Gastroesophageal sphincter (tissue), 4 donors: ENCODE data around the gene PLAGL1. TPM values are rescaled to one million over a fixed set of nuclear protein-coding genes. Genes with fewer than 3 reads are reported as not detected.

ENCODE experiments used
- ATAC-seq: fragments of 150-250 bp; one replicate; pipeline ENCODE4 v1.9.1; 2016; ENCODE audit warnings: mild to moderate bottlenecking, moderate library complexity
- H3K27ac ChIP-seq, 4 donors: fragments of 200-600 bp; sonication (generic) in 3 of 4; 1 replicate in 3 of 4; 2 replicates in 1 of 4; pipeline ENCODE4 v1.5.1; 2016 to 2019
- H3K27me3 ChIP-seq: fragments of 200-600 bp; sonication (generic); one replicate; pipeline ENCODE4 v1.5.1; 2019
- H3K36me3 ChIP-seq, 2 donors: fragments of 200-600 bp; sonication (generic); one replicate each; pipeline ENCODE4 v1.5.1; 2019; ENCODE audit warnings: control low read depth in 1 of 2
- H3K4me1 ChIP-seq, 3 donors: fragments of 200-600 bp; sonication (generic); 1 replicate in 2 of 3; 2 replicates in 1 of 3; pipeline ENCODE4 v1.5.1; 2016 to 2019; ENCODE audit warnings: control low read depth in 2 of 3
- H3K4me3 ChIP-seq, 2 donors: fragments of 200-600 bp; sonication (generic); one replicate each; pipeline ENCODE4 v1.5.1; 2019; ENCODE audit warnings: mild to moderate bottlenecking in 1 of 2, moderate library complexity in 1 of 2
- H3K9me3 ChIP-seq, 3 donors: fragments of 200-600 bp; sonication (generic); one replicate each; pipeline ENCODE4 v1.5.1; 2017 to 2019; ENCODE audit warnings: control low read depth in 2 of 3
- EP300 ChIP-seq: sonication (generic); formaldehyde crosslinking; IDR thresholded peaks from one replicate; pipeline ENCODE4 v1.6.1; 2017; ENCODE audit warnings: antibody characterized with exemption, mild to moderate bottlenecking
- POLR2A ChIP-seq, 2 donors: fragments of 450-650 bp; IDR thresholded peaks; one replicate each; pipeline ENCODE4 v1.6.1; 2017; ENCODE audit warnings: antibody characterized with exemption in 2 of 2, mild to moderate bottlenecking in 2 of 2, moderate library complexity in 1 of 2
- POLR2AphosphoS5 ChIP-seq: sonication (generic); formaldehyde crosslinking; IDR thresholded peaks from one replicate; pipeline ENCODE4 v1.6.1; 2017; ENCODE audit warnings: antibody characterized with exemption
- WGBS, 2 donors: methylation state at CpG; one replicate each; pipeline ENCODE4 v1.1.5; 2018; ENCODE audit warnings: low coverage in 1 of 2; 5-methylcytosine and 5-hydroxymethylcytosine counted together
- total RNA-seq, 4 donors: library from RNA; depleted of rRNA; stranded (reverse); fragments of >200 nt; gene quantifications; one replicate each; pipeline ENCODE4 v1.1.0, GENCODE V29; 2016
- TF ChIP-seq, protein P1 (sequence below), 4 experiments: fragments of 200-600 bp in 2 of 4; fragments of 450-650 bp in 2 of 4; sonication (generic) in 1 of 4; IDR thresholded peaks; one replicate each; pipeline ENCODE4 v1.5.1; 2017 to 2019; ENCODE audit warnings: antibody characterized with exemption in 4 of 4, mild to moderate bottlenecking in 2 of 4, moderate library complexity in 2 of 4

PLAGL1 gene
- total RNA-seq, 4 donors from 2014 or later: 13.2 to 26.3 (median 17.5) TPM

DNA sequence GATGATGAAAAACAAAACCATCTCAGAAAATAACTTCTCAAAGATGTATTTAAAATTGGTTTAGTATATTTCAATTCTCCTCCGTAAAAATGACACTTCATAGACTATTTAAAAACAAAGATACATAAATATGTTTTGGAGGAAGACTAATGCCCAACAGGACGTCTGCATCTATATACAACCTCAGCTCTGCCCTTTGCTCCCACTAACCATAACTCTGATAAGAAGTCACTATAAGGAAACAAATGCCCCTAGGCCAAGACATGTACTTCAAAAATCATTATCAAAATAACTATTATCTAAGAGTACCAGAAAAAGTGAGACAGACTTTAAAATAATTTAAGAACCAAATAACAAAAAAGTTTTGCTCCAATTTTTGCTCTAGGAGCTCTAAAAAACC, 23.4 kb downstream of the PLAGL1 start:
- H3K27me3 ChIP-seq: no peaks in the 10 kb centered on the region
- no peak for ATAC-seq
- 64 to 75% methylated on average over 2 of the region's 2 CpGs for WGBS, 2 donors

DNA sequence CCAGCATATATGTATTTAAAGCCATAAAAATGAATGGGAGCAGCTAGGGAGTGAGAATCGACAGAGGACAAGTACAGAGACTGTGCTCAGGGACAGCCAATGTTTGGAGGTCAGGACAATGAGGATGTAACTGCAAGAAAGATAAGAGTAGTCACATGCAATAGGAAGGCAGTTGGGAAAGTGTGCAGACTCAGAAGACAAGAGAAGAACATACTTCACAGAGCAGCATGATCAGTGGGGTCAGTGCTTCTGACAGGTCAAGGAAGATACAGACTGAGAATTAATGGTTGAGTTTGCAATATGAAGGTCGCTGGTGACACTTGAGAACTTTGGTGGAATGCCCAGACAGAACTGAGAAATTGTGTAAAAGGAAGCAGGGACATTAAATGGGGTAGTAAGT, 25.1 kb downstream of the PLAGL1 start:
- H3K4me3 ChIP-seq: no peak overlapping the region
- TF ChIP-seq POLR2A (IDR thresholded peaks at IDR 0.05): no peak
- ATAC-seq: no peak
- no peaks in the 10 kb centered on the region for H3K27me3 ChIP-seq
- peaks cover 0 to 3% (median 0%) of the 10 kb centered on the region in 3 donors for H3K9me3 ChIP-seq
- no peak overlapping the region for H3K27ac ChIP-seq
- H3K36me3 ChIP-seq: no peaks in the 10 kb centered on the region
- 76 to 83% methylated on average over 2 of the region's 2 CpGs for WGBS, 2 donors
- no peaks in the 10 kb centered on the region for H3K4me1 ChIP-seq

More for the DNA sequence above, 23.4 kb downstream of the PLAGL1 start:
- H3K4me1 ChIP-seq: no peaks in the 10 kb centered on the region
- TF ChIP-seq POLR2AphosphoS5 (no peak), POLR2A (IDR thresholded peaks at IDR 0.05) (no peak), EP300 (no peak)
- TF ChIP-seq, protein P1, sequence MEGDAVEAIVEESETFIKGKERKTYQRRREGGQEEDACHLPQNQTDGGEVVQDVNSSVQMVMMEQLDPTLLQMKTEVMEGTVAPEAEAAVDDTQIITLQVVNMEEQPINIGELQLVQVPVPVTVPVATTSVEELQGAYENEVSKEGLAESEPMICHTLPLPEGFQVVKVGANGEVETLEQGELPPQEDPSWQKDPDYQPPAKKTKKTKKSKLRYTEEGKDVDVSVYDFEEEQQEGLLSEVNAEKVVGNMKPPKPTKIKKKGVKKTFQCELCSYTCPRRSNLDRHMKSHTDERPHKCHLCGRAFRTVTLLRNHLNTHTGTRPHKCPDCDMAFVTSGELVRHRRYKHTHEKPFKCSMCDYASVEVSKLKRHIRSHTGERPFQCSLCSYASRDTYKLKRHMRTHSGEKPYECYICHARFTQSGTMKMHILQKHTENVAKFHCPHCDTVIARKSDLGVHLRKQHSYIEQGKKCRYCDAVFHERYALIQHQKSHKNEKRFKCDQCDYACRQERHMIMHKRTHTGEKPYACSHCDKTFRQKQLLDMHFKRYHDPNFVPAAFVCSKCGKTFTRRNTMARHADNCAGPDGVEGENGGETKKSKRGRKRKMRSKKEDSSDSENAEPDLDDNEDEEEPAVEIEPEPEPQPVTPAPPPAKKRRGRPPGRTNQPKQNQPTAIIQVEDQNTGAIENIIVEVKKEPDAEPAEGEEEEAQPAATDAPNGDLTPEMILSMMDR (IDR thresholded peaks at IDR 0.05): no peak
- no peak overlapping the region for H3K27ac ChIP-seq
- H3K4me3 ChIP-seq: no peak overlapping the region
- peaks cover 0 to 3% (median 0%) of the 10 kb centered on the region in 3 donors for H3K9me3 ChIP-seq
- H3K36me3 ChIP-seq: no peaks in the 10 kb centered on the region

DNA sequence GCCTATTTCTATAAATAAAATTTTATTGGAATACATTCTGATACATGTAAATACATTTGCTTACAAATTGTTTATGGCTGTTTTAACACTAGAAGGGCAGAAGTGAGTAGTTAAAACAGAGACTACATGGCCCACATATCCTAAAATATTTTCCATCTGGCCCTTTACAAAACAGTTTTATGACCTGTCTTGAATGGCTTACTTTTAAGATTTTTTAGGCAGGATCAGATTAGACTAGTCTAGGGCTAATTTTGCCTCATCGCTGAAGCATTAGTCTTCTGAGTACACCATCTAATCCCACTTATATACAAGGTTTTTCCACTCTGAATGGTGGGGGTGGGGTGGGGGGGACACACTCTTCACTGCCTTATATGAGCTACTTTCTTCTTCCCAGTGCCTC, 27.1 kb downstream of the PLAGL1 start:
- ATAC-seq: no peak
- Histone ChIP-seq H3K4me1 (no peaks in the 10 kb centered on the region), H3K36me3 (no peaks in the 10 kb centered on the region), H3K27me3 (no peaks in the 10 kb centered on the region), H3K9me3 (peaks cover 0 to 3% (median 0%) of the 10 kb centered on the region in 3 donors), H3K27ac (no peak overlapping the region), H3K4me3 (no peak overlapping the region)
- 75 to 100% methylated on average over 1 of the region's 1 CpG for WGBS, 2 donors
- TF ChIP-seq POLR2A (IDR thresholded peaks at IDR 0.05) (no peak), POLR2AphosphoS5 (no peak), EP300 (no peak)
- TF ChIP-seq, protein P1 (IDR thresholded peaks at IDR 0.05): no peak

DNA sequence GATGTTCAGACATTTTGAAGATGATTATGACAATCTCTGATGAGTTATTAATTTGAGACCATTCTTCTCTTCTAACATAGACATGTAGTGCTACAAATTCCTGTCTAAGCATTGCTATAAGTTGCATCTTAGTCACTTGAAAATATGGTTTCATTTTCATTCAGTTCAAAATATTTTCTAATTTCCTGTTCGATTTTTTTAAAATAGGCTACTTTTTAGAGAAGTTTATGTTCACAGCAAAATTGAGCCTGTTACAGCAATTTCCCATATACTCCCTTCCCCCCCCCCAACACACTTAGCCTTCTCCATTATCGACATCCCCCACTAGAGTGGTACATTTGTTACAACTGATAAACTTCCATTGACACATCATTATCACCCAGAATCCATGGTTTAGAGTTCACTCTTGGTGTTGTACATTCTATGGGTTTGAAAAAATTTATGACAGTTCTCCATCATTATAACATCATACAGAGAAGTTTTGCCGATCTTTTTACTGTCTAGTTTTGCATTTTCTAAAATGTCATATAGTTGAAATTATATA, 31.2 kb downstream of the PLAGL1 start:
- H3K4me3 ChIP-seq: no peak overlapping the region
- peaks cover 0 to 3% (median 0%) of the 10 kb centered on the region in 3 donors for H3K9me3 ChIP-seq
- ATAC-seq: no peak
- 50 to 92% methylated on average over 2 to 3 of the region's 3 CpGs for WGBS, 2 donors
- no peaks in the 10 kb centered on the region for H3K27me3 ChIP-seq
- H3K27ac ChIP-seq: no peak overlapping the region
- H3K4me1 ChIP-seq: peaks cover 0 to 1% (median 0%) of the 10 kb centered on the region in 3 donors
- TF ChIP-seq, protein P1 (IDR thresholded peaks at IDR 0.05): no peak
- TF ChIP-seq POLR2AphosphoS5: no peak
- no peak for TF ChIP-seq EP300
- TF ChIP-seq POLR2A (IDR thresholded peaks at IDR 0.05): no peak
- H3K36me3 ChIP-seq: no peaks in the 10 kb centered on the region

DNA sequence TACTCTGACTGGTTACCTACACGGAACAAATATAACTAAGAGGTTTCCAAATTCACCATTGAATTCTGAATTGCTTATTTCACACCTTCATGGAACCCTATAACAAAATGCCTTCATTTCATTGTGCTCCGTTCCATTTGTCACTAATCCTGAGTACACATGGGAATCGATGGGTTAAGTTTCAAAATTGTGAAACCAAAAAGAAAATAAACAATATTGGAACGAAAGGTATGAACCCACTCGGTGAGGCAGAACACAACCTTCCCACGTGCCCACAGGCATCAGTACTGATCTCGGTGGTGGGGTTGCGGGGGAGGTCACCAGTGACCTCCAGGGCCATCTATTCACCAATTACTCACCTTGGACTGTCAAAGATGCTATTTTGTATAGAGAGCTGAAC, 34.0 kb downstream of the PLAGL1 start:
- H3K9me3 ChIP-seq: no peaks in the 10 kb centered on the region
- no peak overlapping the region for H3K4me3 ChIP-seq
- no peaks in the 10 kb centered on the region for H3K36me3 ChIP-seq
- no peak overlapping the region for H3K27ac ChIP-seq
- no peaks in the 10 kb centered on the region for H3K27me3 ChIP-seq
- H3K4me1 ChIP-seq: peaks cover 0 to 11% (median 0%) of the 10 kb centered on the region in 3 donors
- TF ChIP-seq, protein P1 (IDR thresholded peaks at IDR 0.05): no peak
- no peak for TF ChIP-seq EP300
- TF ChIP-seq POLR2A (IDR thresholded peaks at IDR 0.05): no peak
- TF ChIP-seq POLR2AphosphoS5: no peak
- ATAC-seq: no peak
- 59 to 74% methylated on average over 3 to 7 of the region's 8 CpGs for WGBS, 2 donors
